ENCODE results near the gene SEMA3D.
"Not testable (repeated sequence)": the region's sequence is repeated elsewhere in the genome, so short reads cannot be mapped to it uniquely, and the experiment has no call there.

Gene SEMA3D

GRCh38 chr7:85023066-85023712, 163.7 kb downstream of the SEMA3D start:
- no peak for DNase-seq

- no peak for DNase-seq
Observed at GRCh38 chr7:85022064-85022697, 164.7 kb downstream of the SEMA3D start.

GRCh38 chr7:85021101-85021704, 165.7 kb downstream of the SEMA3D start:
- DNase-seq, result no peak

- no peak for DNase-seq
Observed at GRCh38 chr7:85019778-85020177, 167.1 kb downstream of the SEMA3D start.

DNA sequence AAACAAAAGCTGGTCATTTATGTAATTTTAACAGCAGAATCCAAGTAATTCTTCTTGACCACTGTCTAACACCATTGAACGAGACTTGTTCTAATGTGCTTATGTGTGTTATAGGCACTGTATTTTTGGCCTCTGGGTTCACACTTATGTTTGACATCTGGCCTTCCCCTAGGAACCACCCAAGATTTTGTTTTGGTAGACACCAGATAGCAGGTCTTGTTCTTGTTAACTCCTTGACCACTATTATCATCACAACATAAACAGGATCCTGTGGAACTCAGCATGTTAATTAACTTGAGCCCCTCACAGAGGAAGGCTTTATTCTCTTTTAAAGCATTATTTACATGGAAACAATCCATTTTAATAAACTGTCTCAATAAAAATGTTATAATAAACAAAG, 167.7 kb downstream of the SEMA3D start:
- DNase-seq, result no peak

GRCh38 chr7:85018498-85018897, 168.4 kb downstream of the SEMA3D start:
- DNase-seq, result no peak

DNA sequence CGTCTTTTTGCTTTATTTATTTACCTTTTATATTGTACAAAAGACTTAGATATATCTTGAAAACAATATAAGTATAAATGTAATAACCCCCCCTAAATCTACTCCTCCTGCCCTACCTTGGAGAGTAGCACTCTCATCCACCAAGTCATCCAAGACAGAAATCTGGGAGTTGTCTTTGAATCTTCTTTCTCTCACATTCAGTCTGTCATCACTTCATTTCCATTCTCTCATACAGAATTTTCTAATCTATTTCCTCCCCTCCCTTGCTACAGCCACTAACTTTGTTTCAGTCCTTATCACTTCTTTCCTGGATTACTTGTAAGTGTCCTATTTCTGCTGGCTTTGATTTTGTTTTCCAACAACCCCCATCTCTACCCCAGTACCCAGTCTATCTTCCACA, 170.6 kb downstream of the SEMA3D start:
- no peak for DNase-seq

DNA sequence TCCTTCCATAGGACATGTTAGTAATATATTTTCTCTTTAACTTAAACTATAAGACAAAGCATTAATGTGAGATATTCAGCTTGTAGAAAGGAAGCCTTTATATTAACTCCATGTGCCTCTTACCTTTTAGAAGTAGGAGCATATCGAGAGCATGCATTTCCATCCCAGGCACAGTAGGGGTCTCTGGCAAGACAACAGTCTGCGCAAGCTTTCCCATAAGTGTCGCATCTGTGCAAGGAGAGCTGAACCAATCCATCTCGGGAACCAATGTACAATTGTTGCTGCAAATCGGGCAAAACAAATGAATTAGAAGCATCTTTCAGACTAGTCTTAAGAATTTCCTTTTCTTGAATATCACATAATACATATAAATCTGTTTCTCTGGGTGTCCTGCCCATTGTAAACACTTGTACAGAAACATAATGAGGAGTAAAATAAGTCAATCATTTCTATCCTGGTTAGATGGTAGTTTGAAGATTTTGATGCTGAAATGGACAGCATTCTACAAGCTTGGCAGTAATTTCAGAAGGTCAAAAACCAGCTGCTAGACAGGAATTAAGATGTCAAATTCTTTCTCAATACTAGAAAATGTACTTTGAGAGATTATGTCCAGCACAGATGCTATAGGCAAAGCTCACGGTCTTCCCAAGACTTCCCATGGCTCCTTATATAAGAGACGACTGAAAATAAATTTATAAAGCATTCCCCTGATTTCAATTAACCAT, 171.8 kb downstream of the SEMA3D start:
- no peak for DNase-seq

GRCh38 chr7:85011127-85011526, 175.7 kb downstream of the SEMA3D start:
- DNase-seq, result no peak

GRCh38 chr7:85010306-85010705, 176.6 kb downstream of the SEMA3D start:
- DNase-seq, result no peak

- DNase-seq, result no peak
Observed at GRCh38 chr7:85006754-85007153, 180.1 kb downstream of the SEMA3D start.

DNA sequence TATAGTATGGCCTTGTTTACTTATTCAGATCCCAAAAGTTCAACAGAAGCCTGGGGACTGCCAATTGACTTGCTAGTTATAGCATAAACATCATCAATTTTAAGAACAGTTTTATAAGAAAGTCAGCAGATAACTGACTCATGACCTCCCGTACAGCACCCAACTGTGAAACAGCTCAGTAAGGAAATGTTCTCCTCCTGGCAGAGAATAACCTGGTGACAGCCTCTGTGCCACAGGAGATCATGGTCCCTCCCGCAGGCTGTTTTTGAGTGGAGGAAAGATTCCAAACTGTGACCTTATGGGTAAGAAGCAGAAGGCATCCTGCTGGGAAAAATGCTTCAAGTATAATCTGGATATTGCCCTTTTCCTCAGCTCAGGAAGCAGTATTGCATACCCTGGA, 182.5 kb downstream of the SEMA3D start:
- DNase-seq, result no peak

DNA sequence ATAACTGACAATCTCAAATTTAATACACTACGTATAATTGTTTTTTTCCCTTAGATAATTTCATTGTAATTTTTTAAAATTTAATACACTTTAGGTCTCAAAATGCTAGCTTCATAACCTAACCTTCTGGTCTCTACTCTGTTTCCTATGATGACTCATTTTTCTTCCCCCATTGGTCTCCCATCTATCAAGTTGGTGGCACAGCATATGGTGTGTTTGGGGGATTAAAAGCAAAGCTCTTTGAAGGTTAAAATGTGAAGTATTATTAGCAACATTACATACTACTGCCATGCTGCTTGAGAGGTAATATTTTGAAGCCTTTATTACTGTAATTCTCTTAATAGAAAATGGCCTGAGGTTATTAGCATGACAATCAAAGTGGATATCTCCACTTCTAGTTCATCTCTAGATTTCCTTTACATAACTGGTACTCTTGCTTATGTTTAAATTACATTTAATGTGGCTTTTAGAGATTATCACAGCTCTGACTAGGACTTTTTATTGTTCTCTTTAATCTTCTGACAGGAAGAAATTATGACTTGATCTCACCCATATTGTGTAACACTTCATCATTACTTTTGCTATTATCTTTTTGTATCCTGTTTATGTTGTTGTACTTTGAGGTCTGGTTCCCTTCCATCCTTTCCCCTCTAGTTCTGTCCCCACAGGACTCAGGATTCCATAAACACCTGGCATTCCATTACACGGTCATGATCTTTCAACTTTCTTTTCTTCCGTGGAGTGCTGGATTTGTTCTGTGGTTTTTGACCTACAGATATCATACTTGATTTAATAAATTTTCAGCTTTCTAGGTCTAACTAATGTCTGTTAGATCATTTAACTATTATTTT, 185.1 kb downstream of the SEMA3D start:
- DNase-seq, result no peak

GRCh38 chr7:85000735-85001350, 186.0 kb downstream of the SEMA3D start:
- DNase-seq, result no peak

DNA sequence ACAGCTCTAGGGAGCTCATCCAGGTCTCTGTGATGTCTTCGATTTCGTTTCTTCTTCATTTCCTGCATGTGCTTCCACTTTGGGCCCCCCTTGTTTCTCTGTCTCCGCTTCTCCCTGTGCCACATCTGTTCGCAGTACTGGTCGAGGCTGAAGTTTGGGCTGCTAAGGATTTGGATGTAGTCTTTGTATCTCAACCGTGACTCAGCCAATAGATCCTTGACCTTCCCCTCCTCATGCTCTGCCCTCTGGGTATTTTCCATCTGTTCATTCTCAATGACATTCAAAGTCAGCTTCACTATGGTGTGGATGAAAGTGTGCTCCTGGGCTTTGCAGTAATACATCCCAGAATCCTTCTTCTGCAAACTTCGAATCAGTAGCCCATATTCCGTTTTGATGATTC, 187.4 kb downstream of the SEMA3D start:
- no peak for DNase-seq

DNA sequence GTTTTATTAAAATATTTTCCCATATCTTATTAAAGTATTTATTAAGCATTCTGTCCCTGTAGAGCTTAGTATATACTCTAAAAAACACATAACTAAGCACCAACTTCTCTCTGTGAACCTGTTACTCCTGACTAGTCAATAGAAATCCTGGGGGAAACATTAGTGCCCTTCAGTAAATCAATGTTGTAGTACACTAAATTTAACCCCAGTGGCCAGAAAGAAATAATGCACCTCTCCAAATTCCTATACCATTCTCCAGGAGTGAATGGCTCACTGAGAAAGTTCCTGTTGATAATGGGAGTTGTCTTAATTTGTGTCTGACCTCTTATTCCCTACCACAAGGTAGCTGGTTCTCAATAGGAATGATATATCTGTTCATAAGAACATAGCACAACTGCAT, 188.2 kb downstream of the SEMA3D start:
- no peak for DNase-seq

DNA sequence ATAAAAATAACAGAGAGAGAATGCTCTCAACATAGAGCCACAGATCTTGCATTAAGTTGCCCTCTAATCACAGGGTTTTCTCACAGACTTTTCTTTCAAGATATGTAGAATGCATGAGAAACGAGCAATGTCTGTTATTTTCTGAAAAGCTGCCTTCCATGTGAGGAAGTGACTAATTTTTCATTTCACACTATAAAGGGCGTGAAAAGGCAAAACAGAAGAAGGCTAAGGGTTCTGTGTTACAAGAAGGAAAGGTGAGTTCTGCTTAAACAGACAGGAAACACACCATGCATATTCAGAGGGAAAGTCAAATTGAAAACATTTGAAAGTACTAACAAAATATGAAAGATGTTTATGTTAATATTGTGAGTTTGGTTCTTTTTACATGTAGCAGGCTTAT, 189.2 kb downstream of the SEMA3D start:
- DNase-seq, result no peak

DNA sequence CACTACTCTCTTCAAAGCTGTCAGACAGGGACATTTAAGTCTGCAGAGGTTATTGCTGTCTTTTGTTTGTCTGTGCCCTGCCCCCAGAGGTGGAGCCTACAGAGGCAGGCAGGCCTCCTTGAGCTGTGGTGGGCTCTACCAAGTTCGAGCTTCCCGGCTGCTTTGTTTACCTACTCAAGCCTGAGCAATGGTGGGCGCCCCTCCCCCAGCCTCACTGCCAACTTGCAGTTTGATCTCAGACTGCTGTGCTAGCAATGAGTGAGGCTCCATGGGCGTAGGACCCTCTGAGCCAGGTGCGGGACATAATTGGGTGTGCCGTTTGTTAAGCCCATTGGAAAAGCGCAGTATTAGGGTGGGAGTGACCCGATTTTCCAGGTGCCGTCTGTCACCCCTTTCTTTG, 193.9 kb downstream of the SEMA3D start:
- DNase-seq, result not testable (repeated sequence)

- no peak for DNase-seq
Observed at GRCh38 chr7:84985073-84985784, 201.6 kb downstream of the SEMA3D start.

DNA sequence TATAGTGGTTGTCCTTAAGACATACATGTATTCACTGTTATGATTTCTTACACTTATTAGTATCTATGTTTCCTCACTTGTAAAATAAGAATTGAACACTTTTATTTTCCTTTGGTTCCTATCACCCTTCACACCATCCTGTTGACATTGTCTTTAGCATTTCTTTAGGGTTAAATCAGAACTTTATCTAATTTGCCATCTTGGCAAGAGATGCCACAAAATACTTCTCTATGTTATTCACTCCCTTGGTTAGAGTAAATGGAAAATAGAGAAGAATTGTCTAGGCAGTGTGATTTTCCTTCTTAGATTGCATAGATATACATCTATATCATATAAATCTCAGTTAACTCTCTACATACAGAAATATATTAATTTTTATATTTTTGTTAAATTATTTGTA, 204.7 kb downstream of the SEMA3D start:
- no peak for DNase-seq

DNA sequence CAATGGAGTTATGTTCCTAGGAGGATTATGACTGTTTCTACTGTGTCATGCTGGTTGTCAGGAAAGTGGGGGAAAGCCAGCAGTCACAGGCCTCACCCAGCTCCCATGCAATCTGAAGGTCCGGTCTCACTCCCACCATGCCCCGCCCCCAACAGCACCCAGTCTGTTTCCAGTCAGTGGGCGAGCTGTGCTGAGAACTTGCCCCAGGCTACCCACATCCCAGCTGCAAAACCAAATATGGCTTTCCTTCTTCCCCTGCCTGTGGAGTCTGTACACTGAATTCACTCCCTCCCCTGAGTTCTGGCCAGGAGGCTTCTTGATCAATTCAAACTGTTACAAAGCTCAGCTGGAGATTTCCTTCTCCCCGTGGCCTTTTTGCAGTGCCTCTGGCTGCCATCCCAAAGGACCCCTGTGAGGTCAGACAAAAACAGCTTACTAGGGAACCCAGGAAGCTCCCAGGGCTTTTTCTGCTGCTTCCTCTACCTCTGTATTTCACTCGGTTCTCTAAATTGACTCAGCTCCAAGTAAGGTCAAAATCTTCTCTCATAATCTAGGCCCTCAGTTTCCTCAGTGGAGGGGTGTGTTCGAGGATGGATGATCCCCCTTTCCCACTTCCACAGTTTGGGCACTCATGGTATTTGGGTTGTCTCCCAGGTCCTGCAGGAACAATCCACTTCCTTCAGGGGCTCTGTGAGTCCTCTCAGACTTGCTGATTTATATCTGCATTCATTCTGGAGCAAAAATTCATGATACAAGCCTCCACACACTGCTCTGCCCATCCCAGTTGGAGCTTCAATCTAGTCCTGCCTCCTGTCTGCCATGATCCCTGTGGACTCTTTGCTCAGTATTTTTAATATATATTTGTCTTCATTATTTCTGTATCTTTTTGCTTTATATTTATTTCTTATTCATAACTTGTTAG, 205.5 kb downstream of the SEMA3D start:
- no peak for DNase-seq

Measured in activated CD4-positive, alpha-beta T cell treated with anti-CD3 and anti-CD28 coated beads, Interleukin-2, amount 50 U/mL, for 4 hours (primary cell).